AG09309 (cell line): ENCODE measurements around the gene RHOBTB1.
"Not testable (repeated sequence)": the region's sequence is repeated elsewhere in the genome, so short reads cannot be mapped to it uniquely, and the experiment has no call there.

Experiments
- DNase-seq: peaks from one replicate; pipeline ENCODE4 v3.0.0-alpha.2; 2010; ENCODE audit warnings: low read depth
- H3K4me3 ChIP-seq: 2 replicates; pipeline ENCODE4 v1.5.1; 2011; ENCODE audit warnings: mild to moderate bottlenecking, low read depth, low read length, moderate library complexity; ENCODE audit not compliant: control insufficient read depth
- CTCF ChIP-seq: IDR thresholded peaks from 2 replicates; pipeline ENCODE4 v1.5.1; 2011; ENCODE audit warnings: mild to moderate bottlenecking, low read depth, low read length, inconsistent platforms; ENCODE audit not compliant: insufficient read depth, control insufficient read depth; ENCODE audit errors: missing control alignments

Gene RHOBTB1

GRCh38 chr10:60974463-60975149 is 30.6 kb upstream of the RHOBTB1 start:
- TF ChIP-seq CTCF = no peak
- no peak for DNase-seq
- H3K4me3 ChIP-seq = no peak overlapping the region

GRCh38 chr10:60973086-60973485 is 29.1 kb upstream of the RHOBTB1 start:
- DNase-seq = no peak
- no peak overlapping the region for H3K4me3 ChIP-seq
- no peak for TF ChIP-seq CTCF

- not testable (repeated sequence) for DNase-seq, H3K4me3 ChIP-seq
Measured at GRCh38 chr10:60972181-60972580, 28.2 kb upstream of the RHOBTB1 start.

GRCh38 chr10:60970526-60970925 is 26.5 kb upstream of the RHOBTB1 start:
- no peak for TF ChIP-seq CTCF
- DNase-seq = no peak
- no peak overlapping the region for H3K4me3 ChIP-seq

GRCh38 chr10:60968504-60968903 is 24.5 kb upstream of the RHOBTB1 start:
- no peak overlapping the region for H3K4me3 ChIP-seq
- no peak for TF ChIP-seq CTCF
- no peak for DNase-seq

GRCh38 chr10:60967854-60968484 is 24.0 kb upstream of the RHOBTB1 start:
- TF ChIP-seq CTCF = no peak
- no peak for DNase-seq
- no peak overlapping the region for H3K4me3 ChIP-seq

GRCh38 chr10:60967260-60967659 is 23.3 kb upstream of the RHOBTB1 start:
- no peak for DNase-seq
- no peak overlapping the region for H3K4me3 ChIP-seq
- no peak for TF ChIP-seq CTCF
